ENCODE measurements around the gene PCDHB7. TPM values are rescaled to one million over a fixed set of nuclear protein-coding genes. Genes with fewer than 3 reads are reported as not detected.

PCDHB7 gene
- total and polyA plus RNA-seq, 2 experiments from 2014 or later, result 0.48 to 1.0 TPM

- TF ChIP-seq ZNF462 (CRISPR knock-in tag; IDR thresholded peaks at IDR 0.05) (no peak), POLR2AphosphoS5 (IDR thresholded peaks at IDR 0.05; ENCODE audit: low read depth) (no peak), EZH2phosphoT487 (IDR thresholded peaks at IDR 0.05; ENCODE audit: unreplicated experiment) (no peak), EZH2 (IDR thresholded peaks at IDR 0.05; ENCODE audit: low read depth, unreplicated experiment) (no peak), JUNB (IDR thresholded peaks at IDR 0.05; ENCODE audit: unreplicated experiment) (no peak), ZNF114 (CRISPR knock-in tag; IDR thresholded peaks at IDR 0.05) (no peak)
Observed at GRCh38 chr5:141127305-141127704, 45.1 kb upstream of the PCDHB7 start (continued).

- Histone ChIP-seq H3K4me2 (peak within 1 kb of the TSS; percentile 94), H3K4me1 (ENCODE audit: insufficient read depth) (no peaks in the 10 kb centered on the region), H3K27me3 (ENCODE audit: insufficient read depth) (no peaks in the 10 kb centered on the region), H3K79me2 (replicated peaks; ENCODE audit: insufficient read depth) (peaks cover 24% of the 10 kb centered on the region), H4K20me1 (replicated peaks; ENCODE audit: insufficient read depth) (no peaks in the 10 kb centered on the region), H3K27ac (ENCODE audit: low read depth) (peak within 1 kb of the TSS; percentile 64), H3F3A (replicated peaks; ENCODE audit: low read depth) (no peaks in the 10 kb centered on the region), H2AFZ (peak within 1 kb of the TSS; percentile 84), H3K4me3 (peak within 1 kb of the TSS; percentile 69), H3K9me2 (ENCODE audit: insufficient read depth) (no peaks in the 10 kb centered on the region), H3K36me3 (ENCODE audit: insufficient read depth) (no peaks in the 10 kb centered on the region; the same call in 1 of the 2 replicates)
- Mint-ChIP-seq H3K4me1 (no peaks in the 10 kb centered on the region), H3K27ac (peak within 1 kb of the TSS; percentile 95), H3K27me3 (ENCODE audit: insufficient read depth, low read depth, poor library complexity) (peaks cover 2% of the 10 kb centered on the region), H3K4me3 (peak within 1 kb of the TSS; percentile 78), H3K9me3 (peaks cover 61% of the 10 kb centered on the region), H3K36me3 (ENCODE audit: low read depth) (peaks cover 55% of the 10 kb centered on the region)
- ATAC-seq (peak; percentile 90), DNase-seq (ENCODE audit: low spot score) (peak; percentile 94)
- TF ChIP-seq ZNF331 (CRISPR knock-in tag; IDR thresholded peaks at IDR 0.05; ENCODE audit: low read depth) (no peak), CREB1 (CRISPR knock-in tag; IDR thresholded peaks at IDR 0.05; ENCODE audit: low read depth) (no peak), POLR2AphosphoS5 (IDR thresholded peaks at IDR 0.05; ENCODE audit: low read depth) (peak; percentile 42; the same call in 1 of the 2 replicates), ZNF114 (CRISPR knock-in tag; IDR thresholded peaks at IDR 0.05) (no peak), NANOG (IDR thresholded peaks at IDR 0.05; ENCODE audit: borderline replicate concordance) (no peak; the same call in 1 of the 2 replicates), ZNF462 (CRISPR knock-in tag; IDR thresholded peaks at IDR 0.05) (no peak), EZH2 (IDR thresholded peaks at IDR 0.05; ENCODE audit: low read depth, unreplicated experiment) (no peak)
Observed at GRCh38 chr5:141135030-141135717, 37.3 kb upstream of the PCDHB7 start, which contains the start of gene PCDHB5. TSS of gene PCDHB5 (plus strand) at chr5:141135206. CDS start at chr5:141135435, 229 bp downstream.
